Caco-2 (cell line): Measurements from ENCODE around the gene MYT1. TPM values are rescaled to one million over a fixed set of nuclear protein-coding genes. Genes with fewer than 3 reads are reported as not detected.

Experiments used
- BruUV-seq: library from RNA; stranded (reverse); fragments of 400-500 nt; replicated peaks from 2 replicates; lab custom pipeline; 2021; lab: Mats Ljungman, UMichigan
- CTCF ChIA-PET: fragments of 300-600 bp; sonication (Branson Sonifier 250); formaldehyde crosslinking; loops from one replicate; lab custom pipeline; 2022; ENCODE audit warnings: antibody characterized with exemption; lab: Charles Lee
- POLR2A ChIA-PET: fragments of 300-600 bp; sonication (Branson Sonifier 250); formaldehyde crosslinking; loops from one replicate; lab custom pipeline; 2022; ENCODE audit warnings: antibody characterized with exemption; lab: Charles Lee
- DNase-seq, 2 experiments: peaks; one replicate each; pipeline versions ENCODE4 v3.0.0 to v3.0.0-alpha.2; 2020 to 2022
- H3K27me3 ChIP-seq: replicated peaks from 2 replicates; pipeline ENCODE4 v1.6.0; 2011; ENCODE audit warnings: low read length; ENCODE audit not compliant: control insufficient read depth, insufficient read depth
- H3K36me3 ChIP-seq: 2 replicates; pipeline ENCODE4 v1.5.1; 2011; ENCODE audit warnings: low read length; ENCODE audit not compliant: control insufficient read depth, insufficient read depth
- H3K4me1 ChIP-seq: fragments of 250-450 bp; sonication (Bioruptor Pico); 2 replicates; pipeline ENCODE4 v1.5.1; 2020; ENCODE audit warnings: mild to moderate bottlenecking
- H3K4me3 ChIP-seq: 2 replicates; pipeline ENCODE4 v1.5.1; 2011; ENCODE audit warnings: low read depth, mild to moderate bottlenecking, control low read depth, low read length
- H3K9me3 ChIP-seq: fragments of 250-450 bp; sonication (Bioruptor Pico); 2 replicates; pipeline ENCODE4 v1.5.1; 2020; ENCODE audit warnings: mild to moderate bottlenecking, moderate library complexity
- H3K27ac Mint-ChIP-seq: one replicate; pipeline ENCODE4 v1.8.0; 2022; ENCODE audit warnings: mixed read lengths; ENCODE audit not compliant: unreplicated experiment
- H3K27me3 Mint-ChIP-seq: one replicate; pipeline ENCODE4 v1.8.0; 2022; ENCODE audit warnings: mixed read lengths; ENCODE audit not compliant: insufficient read depth, unreplicated experiment
- H3K36me3 Mint-ChIP-seq: one replicate; pipeline ENCODE4 v1.8.0; 2022; ENCODE audit warnings: mild to moderate bottlenecking, mixed read lengths; ENCODE audit not compliant: insufficient read depth, unreplicated experiment
- H3K4me1 Mint-ChIP-seq: one replicate; pipeline ENCODE4 v1.8.0; 2022; ENCODE audit warnings: low read depth, mixed read lengths; ENCODE audit not compliant: unreplicated experiment
- H3K4me3 Mint-ChIP-seq: one replicate; pipeline ENCODE4 v1.8.0; 2022; ENCODE audit warnings: mild to moderate bottlenecking, moderate library complexity, mixed read lengths; ENCODE audit not compliant: unreplicated experiment
- H3K9me3 Mint-ChIP-seq: one replicate; pipeline ENCODE4 v1.8.0; 2022; ENCODE audit warnings: mixed read lengths; ENCODE audit not compliant: unreplicated experiment
- intact Hi-C: fragments of 100-400 bp; cut with micrococcal nuclease; formaldehyde crosslinking; loops from one replicate; pipeline ENCODE4 v1.10.0; 2022; ENCODE audit not compliant: unreplicated experiment
- total RNA-seq: library from RNA; stranded (reverse); gene quantifications from 2 replicates; pipeline ENCODE4 v1.2.3, GENCODE V29; 2022
- TF ChIP-seq, protein P1 (sequence below), 2 experiments: fragments of 200-600 bp in 1 of 2; IDR thresholded peaks; 1 replicate in 1 of 2; 2 replicates in 1 of 2; pipeline versions ENCODE4 v1.5.1 to v1.8.0; 2011 to 2022; ENCODE audit warnings: antibody characterized with exemption in 1 of 2, control low read depth in 1 of 2, inconsistent platforms in 1 of 2, low read depth in 1 of 2, low read length in 1 of 2, mild to moderate bottlenecking in 1 of 2, moderate library complexity in 1 of 2; ENCODE audit not compliant: insufficient read depth in 1 of 2, severe bottlenecking in 1 of 2, unreplicated experiment in 1 of 2

The MYT1 gene
- total RNA-seq, 1 experiment from 2014 or later, result 0.25 TPM

DNA sequence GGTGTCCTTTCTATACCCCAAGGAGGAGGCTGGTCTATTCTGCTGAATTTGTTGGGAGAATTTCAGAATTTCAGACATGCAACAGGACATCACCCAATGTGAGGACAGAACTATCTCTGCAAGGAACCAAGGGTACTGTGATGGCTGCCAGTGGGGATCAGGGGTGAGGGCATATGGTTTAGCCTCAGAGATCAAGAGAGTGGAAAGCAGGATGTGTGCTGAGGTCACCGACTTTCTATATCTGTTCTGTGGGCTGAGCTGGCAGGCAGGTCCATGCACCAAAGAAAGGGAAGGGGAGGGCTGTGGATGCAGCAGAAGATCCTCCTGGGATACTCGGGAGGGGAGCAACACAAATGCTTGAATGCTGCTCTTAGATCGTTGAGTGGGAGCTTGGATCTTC lies 28.8 kb downstream of the MYT1 start:
- no peaks in the 10 kb centered on the region for H3K9me3 Mint-ChIP-seq
- POLR2A ChIA-PET, result no interaction called here
- no TSS peak for BruUV-seq
- H3K36me3 Mint-ChIP-seq, result peaks cover 9% of the 10 kb centered on the region
- H3K4me1 Mint-ChIP-seq, result peaks cover 21% of the 10 kb centered on the region
- peaks cover 22% of the 10 kb centered on the region for H3K27me3 Mint-ChIP-seq
- Histone ChIP-seq H3K4me3 (no peak overlapping the region), H3K4me1 (peaks cover 22% of the 10 kb centered on the region), H3K27me3 (no peaks in the 10 kb centered on the region), H3K9me3 (no peaks in the 10 kb centered on the region), H3K36me3 (no peaks in the 10 kb centered on the region)
- no peak for DNase-seq
- intact Hi-C loops, result no loop called here
- no peak overlapping the region for H3K4me3 Mint-ChIP-seq
- TF ChIP-seq, protein P1, sequence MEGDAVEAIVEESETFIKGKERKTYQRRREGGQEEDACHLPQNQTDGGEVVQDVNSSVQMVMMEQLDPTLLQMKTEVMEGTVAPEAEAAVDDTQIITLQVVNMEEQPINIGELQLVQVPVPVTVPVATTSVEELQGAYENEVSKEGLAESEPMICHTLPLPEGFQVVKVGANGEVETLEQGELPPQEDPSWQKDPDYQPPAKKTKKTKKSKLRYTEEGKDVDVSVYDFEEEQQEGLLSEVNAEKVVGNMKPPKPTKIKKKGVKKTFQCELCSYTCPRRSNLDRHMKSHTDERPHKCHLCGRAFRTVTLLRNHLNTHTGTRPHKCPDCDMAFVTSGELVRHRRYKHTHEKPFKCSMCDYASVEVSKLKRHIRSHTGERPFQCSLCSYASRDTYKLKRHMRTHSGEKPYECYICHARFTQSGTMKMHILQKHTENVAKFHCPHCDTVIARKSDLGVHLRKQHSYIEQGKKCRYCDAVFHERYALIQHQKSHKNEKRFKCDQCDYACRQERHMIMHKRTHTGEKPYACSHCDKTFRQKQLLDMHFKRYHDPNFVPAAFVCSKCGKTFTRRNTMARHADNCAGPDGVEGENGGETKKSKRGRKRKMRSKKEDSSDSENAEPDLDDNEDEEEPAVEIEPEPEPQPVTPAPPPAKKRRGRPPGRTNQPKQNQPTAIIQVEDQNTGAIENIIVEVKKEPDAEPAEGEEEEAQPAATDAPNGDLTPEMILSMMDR (IDR thresholded peaks at IDR 0.05; ENCODE audit: insufficient read depth in 1 of 2, low read depth in 1 of 2, low read length in 1 of 2, severe bottlenecking in 1 of 2, unreplicated experiment in 1 of 2), result no peak
- CTCF ChIA-PET, result no interaction called here
- no peak overlapping the region for H3K27ac Mint-ChIP-seq

DNA sequence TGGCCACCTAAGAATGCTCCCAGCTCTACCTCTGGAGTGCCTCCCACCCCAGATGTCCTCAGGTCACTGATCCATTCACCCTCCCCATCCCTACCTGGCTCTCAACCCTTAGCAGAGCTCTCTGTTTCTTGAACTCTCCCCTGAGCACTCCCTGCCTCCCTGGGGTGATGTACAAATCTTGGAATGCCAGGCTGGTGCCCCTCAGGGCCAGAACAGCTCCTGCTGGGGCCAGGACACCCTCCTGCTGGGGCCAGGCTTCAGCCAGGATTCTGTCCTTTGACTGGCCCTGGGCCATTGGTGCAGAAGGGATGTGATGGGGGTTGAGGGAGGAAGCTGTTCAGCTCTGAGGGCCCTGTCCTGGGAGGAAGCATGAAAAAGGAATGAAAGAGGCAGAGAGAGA lies 30.0 kb downstream of the MYT1 start:
- no peaks in the 10 kb centered on the region for H3K9me3 Mint-ChIP-seq
- intact Hi-C loops, result no loop called here
- TF ChIP-seq, protein P1 (IDR thresholded peaks at IDR 0.05; ENCODE audit: insufficient read depth in 1 of 2, low read depth in 1 of 2, low read length in 1 of 2, severe bottlenecking in 1 of 2, unreplicated experiment in 1 of 2), result no peak
- H3K36me3 Mint-ChIP-seq, result peaks cover 2% of the 10 kb centered on the region
- peaks cover 22% of the 10 kb centered on the region for H3K27me3 Mint-ChIP-seq
- peaks cover 10% of the 10 kb centered on the region for H3K4me1 Mint-ChIP-seq
- Histone ChIP-seq H3K4me3 (no peak overlapping the region), H3K9me3 (no peaks in the 10 kb centered on the region), H3K4me1 (peaks cover 12% of the 10 kb centered on the region), H3K27me3 (no peaks in the 10 kb centered on the region), H3K36me3 (no peaks in the 10 kb centered on the region)
- DNase-seq, result no peak
- CTCF ChIA-PET, result interaction anchor here (0.6 to 0.7 kb wide), 2 partner anchors 18 to 92 kb away, joined by 3 to 4 read pairs; no protein-coding TSS in a partner anchor
- no TSS peak for BruUV-seq
- POLR2A ChIA-PET, result no interaction called here
- no peak overlapping the region for H3K27ac Mint-ChIP-seq
- H3K4me3 Mint-ChIP-seq, result no peak overlapping the region

DNA sequence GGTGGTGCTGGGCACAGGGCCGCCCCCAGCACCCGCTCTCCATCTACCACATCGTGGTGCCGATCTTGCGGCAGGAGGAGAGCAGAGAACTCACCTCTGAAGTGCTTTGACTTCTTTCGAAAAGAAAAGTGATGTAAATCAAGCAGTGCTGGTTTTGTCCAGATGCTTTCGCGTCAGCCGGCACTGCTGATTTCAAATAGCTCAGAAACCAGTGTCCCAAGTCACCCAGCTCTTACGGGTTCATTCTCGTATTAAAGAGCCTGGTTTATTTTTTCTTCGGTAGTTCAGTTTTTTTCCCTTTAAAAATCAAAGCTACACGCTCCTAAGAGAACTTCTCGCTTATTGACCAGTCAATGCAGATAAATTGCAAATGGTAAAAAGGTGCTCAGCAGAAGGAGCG lies 32.1 kb downstream of the MYT1 start:
- Mint-ChIP-seq H3K9me3 (no peaks in the 10 kb centered on the region), H3K36me3 (no peaks in the 10 kb centered on the region), H3K27ac (no peak overlapping the region), H3K4me3 (no peak overlapping the region), H3K4me1 (no peaks in the 10 kb centered on the region), H3K27me3 (peaks cover 34% of the 10 kb centered on the region)
- Histone ChIP-seq H3K27me3 (peaks cover 2% of the 10 kb centered on the region; the same call in 1 of the 2 replicates), H3K36me3 (no peaks in the 10 kb centered on the region), H3K4me3 (no peak overlapping the region), H3K9me3 (no peaks in the 10 kb centered on the region), H3K4me1 (no peaks in the 10 kb centered on the region)
- TF ChIP-seq, protein P1 (IDR thresholded peaks at IDR 0.05; ENCODE audit: insufficient read depth in 1 of 2, low read depth in 1 of 2, low read length in 1 of 2, severe bottlenecking in 1 of 2, unreplicated experiment in 1 of 2), result no peak
- CTCF ChIA-PET, result interaction anchor here (0.7 kb wide), 1 partner anchor 11 kb away, joined by 3 read pairs; no protein-coding TSS in a partner anchor
- no TSS peak for BruUV-seq
- DNase-seq, result no peak
- POLR2A ChIA-PET, result no interaction called here
- intact Hi-C loops, result no loop called here
